HG03108 (cell line): ENCODE measurements around the gene MED1.
"Not testable (repeated sequence)": the region's sequence is repeated elsewhere in the genome, so short reads cannot be mapped to it uniquely, and the experiment has no call there.

Source experiments
- ATAC-seq: cut with Tn5 transposase; IDR thresholded peaks from one replicate; pipeline ENCODE4 v1.9.1; 2021; ENCODE audit warnings: moderate library complexity; ENCODE audit not compliant: unreplicated experiment

Gene MED1

DNA sequence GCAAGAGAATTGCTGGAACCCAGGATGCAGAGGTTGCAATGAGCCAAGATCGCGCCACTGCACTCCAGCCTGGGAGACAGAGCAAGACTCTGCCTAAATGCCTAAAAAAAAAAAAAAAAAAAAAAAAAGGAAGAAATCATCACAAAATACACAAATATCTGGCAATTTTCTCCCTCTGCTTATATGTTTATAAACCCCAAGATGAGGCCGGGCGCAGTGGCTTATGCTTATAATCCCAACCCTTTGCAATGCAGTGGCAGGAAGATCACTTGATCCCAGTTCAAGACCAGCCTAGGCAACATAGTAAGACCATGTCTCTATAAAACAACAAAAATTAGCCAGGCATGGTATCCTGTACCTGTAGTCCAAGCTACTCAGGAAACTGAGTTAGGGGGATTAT is 21.5 kb downstream of the MED1 start:
- ATAC-seq = no peak

DNA sequence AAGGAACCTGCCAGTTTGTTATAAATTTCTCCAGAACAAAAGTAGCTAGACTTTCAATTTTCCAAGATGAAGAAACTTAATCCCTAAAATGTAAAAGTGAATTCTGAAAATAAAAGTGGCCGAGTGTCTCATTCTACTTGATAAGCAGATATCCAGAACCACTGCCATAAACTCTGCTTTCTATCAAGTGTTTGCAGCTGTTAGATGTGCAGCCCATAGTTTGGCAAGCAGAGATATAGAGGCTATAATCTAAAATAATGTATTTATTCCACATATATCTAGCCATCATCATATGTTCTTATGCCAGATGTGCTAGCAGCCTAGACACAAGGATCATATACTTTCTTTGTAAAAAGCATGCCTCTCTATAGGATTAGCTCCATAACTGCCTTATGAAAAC is 34.9 kb downstream of the MED1 start:
- ATAC-seq = no peak

DNA sequence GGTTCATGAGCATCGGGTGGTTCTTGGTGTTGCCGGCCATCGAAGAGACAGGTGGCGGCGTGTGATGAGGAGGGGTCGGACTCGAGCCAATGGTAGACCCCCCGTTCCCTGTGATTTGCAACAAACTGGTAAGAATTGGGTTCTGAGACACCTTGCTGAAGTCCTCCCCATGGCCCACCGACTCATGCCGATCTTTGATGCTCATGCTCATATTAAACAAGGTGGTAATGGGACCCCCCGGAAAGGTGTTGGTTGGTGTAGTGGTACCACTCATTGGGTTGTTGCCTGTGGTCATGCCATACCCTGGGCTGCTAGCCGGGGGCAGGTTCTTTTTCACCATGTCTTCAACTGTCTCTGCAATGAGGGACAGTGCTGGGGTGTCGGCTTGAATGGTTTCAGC is 40.8 kb downstream of the MED1 start:
- no peak for ATAC-seq

DNA sequence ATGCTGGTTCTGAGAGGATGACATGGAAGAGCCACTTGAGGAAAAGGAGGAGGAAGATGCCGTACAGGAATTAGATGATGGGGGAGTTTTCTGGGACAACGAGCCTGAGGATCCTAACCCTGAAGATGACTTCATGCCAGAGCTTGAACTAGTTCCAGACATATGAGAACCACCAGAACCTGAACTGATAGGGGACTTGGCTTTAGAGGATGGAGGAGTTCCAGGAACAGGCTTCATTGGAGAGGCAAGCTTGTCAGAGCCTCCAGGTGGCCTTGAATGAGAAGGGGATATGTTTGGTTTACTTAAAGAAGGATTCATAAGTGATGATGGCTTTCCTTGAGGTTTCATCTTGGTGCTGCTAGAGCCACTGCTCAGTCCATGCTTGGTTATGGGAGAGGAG is 42.7 kb downstream of the MED1 start:
- no peak for ATAC-seq

DNA sequence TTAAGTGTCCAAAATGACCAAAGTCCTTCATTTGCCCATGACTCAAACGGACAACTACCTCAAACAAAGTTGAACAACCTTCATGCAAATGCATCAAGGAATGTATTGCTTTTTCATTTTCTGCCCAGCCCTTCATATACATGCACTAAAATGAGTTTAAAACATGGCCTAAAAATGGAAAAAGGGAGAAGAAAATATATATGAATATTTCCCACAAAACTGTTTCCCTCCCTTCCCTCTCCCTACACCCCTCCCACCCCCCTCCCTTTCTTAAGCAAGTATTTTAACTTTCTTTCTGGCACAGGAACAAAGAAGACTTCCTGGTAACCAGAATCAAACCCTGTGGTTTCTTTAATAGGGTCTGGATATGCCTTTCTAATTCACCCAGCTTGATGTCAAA is 44.1 kb downstream of the MED1 start:
- no peak for ATAC-seq

DNA sequence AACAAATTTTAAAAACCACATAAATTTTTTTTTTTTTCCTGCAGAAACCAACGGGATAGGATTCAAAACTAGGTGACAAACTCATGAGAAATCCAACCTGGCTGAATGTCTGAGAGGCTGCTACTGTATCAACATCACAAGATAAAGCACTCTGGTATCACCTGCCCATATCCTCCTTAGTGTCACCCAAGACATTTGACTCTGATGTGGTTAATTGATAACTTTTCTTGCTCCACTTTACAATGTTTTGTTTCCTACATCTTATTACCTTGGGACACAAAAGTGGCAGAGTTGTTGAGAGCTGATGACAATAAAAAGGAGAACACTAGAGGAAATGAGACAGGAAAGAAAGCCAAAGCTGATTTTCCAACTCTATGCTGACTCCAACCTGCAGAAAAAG is 45.6 kb downstream of the MED1 start:
- no peak for ATAC-seq

DNA sequence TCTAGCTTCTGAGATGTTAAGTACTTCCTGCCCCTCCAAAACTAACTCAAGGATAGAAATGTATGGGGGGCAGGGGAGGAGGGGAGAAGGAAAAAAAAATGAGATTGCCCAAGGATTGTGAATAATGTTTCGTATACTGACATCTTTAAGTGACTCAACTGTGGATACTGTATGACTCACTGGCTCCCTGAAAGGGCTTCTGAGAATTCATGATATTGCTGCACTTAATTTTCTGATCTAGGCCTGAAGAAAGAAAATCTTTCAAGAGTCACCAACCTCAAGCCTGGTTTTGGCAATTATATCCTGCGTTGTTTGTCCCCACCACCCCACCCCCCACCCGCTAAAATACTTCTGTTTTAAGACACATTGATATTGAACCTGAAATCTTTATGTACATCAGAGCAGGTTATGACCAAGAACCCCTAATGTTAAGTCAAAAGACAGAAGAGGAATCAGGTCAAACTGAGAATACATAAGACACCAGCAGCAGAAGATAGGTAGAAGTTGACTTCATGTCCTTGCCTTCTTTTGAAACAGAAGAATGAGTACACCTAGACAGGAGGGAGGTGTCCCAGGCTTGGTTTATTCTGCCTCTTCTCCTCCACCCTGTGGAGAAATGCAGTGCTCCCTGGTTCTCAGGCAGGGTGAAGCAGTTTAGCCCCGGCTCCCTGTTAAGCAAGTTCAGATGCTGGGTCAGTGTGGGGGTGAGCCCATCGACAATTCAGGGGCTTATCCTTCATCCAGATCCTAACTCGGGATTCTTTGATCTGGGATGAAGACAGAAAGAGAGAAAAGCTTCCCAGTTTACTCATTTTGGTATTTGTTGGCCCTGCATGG is 46.3 kb downstream of the MED1 start:
- no peak for ATAC-seq

DNA sequence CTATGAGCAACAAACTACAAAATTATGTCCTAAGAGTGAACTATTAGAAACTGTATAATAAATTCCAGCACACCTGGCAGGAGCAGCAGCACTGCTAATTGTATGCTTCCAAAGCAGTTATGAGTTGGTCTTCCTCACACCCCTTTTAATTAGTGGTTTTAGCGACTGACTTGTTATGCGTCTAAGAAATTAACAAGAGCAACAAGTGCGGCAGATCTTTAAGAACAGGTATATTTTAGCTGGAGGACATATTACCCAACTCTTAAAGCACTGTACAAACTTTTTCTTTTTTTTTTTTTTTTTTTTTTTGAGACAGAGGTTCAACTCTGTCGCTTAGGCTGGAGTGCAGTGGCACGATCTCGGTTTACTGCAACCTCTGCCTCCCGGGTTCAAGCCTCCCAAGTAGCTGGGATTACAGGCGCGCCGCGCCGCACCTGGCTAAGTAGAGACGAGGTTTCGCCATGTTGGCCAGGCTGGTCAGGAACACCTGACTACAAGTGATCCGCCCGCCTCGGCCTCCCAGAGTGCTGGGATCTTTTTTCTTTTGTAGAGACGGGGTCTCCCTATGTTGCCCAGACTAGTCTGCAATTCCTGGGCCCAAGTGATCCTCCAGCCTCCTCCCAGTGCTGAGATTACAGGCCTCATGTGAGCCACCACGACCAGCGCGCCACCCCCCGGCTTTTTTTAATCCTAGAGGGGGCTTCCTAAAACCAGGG is 48.0 kb downstream of the MED1 start:
- ATAC-seq = no peak

DNA sequence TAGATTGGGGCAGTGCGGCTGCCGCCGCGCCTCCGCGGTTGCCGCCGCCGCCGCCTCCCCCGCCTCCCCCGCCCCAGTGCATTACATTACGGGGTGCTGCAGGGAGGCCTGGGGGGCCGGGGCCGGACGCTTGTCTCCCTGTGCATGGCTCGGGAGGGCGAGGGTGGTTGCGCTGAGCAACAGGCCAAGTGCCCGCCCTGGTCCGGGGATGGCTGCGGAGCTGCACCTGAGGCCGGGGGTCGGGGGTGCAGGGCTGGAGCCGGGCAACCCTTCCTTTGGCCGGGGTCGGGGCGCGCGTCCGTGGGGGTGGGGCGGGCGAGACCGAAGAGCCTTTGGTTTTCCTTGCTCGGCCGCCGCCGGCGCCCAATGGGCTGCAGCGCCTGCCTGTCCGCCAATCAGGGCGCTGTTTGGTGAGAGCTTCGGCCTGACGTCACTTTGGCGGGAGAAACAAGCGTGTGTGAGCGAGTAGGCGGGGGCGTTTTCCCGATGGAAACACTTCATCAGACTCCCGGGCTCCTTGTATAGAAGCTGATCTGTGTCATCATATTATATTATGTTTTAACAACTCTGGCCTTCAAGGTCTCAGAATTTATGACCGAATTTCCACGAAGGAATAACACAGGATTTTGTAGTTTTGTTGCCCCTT is 48.7 kb downstream of the MED1 start:
- peak; percentile 57 for ATAC-seq

DNA sequence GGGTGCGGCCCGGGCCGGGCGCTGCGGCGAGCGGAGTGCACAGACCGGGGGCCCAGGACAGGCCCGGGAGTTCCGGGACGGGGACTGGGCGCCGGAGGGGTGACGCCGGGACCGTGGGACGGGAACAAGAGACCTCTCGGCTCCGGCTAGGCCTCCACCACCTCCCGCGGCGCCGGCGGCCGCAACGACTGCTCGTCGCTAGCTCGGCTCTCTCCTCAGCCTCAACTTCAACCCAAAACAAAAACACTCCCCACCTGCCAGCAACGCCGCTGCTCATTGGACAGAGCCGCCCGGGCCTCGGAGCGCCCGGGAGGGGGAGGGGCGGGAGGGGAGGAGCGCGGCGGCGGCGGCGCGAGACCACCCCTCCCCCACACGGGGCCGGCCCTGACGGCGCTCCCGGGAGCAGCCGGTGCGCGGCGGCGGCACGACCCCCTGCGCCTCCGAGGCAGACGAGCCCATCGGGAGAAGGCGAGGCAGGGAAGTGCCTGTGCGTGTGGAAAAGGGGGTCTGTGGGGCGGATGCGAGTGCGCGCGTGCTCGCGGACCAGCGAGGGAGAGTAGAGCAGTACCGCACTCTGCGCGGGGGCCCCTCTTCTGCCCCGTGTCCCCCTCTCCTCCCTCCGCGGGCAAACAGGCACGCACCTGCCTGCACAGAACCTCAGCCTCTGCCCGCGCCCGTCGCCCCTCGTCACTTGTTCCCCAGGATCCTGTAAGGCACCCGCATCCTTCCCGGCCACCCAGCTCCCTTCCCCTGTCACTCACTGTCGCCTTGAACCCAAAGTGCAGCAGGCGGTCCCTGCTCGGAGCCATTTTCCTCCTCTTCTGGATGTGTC is 49.4 kb downstream of the MED1 start, which contains the start of gene FBXL20:
Gene FBXL20, minus strand, starts transcription at position 215 of the 832 bp plus-strand sequence. CDS start 224 bp downstream, outside the sequence.
- ATAC-seq = peak; percentile 68

DNA sequence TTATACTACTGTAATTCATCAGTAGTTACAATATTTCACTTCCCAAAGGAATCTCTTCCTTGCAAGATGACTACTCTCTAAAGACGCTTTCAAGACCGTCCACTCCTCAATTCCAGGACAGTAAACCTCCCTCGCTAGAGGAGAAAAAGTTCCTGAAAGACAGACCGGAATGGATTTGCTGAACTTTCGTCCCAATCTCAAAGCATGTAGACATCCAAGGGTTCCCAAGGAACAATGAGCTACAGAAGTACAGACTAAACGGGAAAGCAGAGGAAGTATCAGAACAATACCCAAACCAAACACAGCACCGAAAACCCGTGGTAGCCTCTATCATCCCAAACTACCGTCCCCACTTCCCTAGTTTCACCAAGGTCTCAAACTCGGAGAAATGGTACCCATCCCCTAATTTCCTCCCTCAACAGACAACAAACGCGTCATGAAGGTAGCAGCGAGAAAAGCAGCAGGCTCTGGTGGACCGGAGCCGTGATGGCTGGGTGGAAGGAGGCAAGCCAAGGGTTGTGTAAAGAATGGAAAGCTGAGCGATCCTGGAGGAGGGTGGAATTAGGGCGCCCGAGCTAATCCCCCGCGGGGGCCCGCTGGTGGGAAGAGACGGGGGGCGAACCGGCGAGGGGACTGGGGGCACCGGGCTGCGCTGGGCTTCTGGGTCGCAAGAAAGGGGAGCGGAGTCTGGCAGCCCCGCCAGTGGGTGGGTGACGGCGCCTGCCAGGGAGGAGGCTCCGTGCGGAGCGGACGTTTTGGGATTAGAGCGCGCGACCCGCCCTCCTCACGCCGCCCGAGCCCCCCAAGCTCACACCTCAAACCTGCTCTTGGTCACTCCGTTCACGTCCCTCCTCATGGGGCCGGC is 50.3 kb downstream of the MED1 start:
- peak; percentile 5 for ATAC-seq

DNA sequence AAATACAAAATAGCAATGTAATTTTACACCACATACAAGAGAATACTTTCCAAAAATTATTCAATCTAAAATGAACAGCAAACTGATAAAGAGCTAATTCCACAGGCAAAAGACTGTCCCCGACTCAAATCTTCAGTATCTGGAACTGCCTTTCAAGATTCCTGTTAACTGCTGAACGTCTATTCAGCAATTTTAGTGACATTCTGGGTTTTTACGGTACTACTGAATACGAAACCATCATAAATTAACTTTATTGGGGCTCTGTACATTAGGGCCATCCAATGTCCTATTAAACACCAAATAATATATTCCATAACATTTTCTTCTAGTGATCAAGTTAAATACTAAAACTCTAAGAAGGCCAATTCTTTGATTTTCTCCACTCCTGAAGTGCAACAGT is 51.3 kb downstream of the MED1 start:
- ATAC-seq = no peak

DNA sequence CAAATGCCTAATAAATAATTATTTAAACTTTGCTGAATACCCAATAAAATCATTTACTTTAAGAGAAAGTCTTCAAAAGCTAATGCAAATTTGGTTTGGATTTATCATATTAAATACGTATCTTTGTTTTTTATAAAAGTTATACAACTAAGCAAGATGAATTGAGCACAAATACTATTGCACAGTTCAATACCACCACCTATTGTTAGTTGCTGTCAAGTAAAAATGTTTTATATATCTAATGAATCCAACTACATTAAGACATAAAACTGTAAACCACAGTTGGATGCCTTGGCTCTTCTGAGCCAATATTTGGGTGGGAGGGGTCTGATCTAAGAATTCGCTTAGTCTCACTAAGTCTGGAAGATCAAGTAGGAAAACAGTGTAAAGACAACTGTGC is 57.3 kb downstream of the MED1 start:
- no peak for ATAC-seq

DNA sequence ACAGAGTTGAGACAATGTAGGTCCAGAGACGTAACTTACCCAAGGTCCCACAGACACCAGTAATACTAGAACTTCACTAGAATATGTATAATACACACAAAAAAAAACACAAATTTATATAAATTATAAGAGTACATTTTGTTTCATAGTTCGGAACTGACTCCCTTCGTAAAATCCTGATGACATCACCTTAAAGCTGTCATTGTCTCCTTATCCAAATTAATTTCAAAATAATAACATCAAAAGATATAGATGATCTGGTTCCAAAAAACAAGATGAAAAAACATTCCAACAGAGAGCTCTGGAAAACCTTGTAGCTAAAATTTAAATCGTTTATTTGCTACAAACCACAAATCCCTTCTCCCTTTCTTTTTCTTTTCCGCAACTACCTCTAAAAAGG is 59.6 kb downstream of the MED1 start:
- no peak for ATAC-seq

DNA sequence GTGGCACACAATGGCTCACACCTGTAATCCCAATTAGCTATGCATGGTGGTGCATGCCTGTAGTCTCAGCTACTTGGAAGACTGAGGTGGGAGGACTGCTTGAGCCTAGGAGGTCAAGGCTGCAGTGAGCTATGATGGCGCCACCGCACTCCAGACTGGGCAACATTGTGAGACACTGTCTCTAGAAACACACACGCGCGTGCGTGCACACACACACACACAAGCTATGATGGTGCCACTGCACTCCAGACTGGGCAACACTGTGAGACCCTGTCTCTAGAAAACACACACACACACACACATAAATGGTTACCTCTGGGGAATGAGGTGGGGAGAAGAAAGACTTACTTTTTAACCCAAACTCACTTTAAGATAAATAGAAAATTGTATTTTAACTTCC is 66.0 kb downstream of the MED1 start:
- no peak for ATAC-seq

DNA sequence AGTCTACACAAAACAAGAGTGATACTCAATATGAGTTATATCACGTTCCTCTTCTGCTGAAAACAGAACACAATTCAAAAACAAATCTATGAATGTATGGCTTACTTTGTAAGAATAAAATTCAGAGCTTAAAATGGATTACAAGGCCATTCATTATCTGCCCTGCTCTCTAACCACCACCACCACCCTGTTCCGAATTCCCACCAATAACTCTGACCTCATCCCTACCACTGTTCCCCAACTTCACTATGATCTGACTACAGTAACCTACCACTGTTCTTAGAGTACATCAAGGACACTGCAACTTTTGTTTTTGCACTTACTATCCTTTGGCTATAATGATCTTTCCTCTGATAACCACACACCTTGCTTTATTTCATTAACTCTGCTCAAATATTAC is 70.9 kb downstream of the MED1 start:
- no peak for ATAC-seq

DNA sequence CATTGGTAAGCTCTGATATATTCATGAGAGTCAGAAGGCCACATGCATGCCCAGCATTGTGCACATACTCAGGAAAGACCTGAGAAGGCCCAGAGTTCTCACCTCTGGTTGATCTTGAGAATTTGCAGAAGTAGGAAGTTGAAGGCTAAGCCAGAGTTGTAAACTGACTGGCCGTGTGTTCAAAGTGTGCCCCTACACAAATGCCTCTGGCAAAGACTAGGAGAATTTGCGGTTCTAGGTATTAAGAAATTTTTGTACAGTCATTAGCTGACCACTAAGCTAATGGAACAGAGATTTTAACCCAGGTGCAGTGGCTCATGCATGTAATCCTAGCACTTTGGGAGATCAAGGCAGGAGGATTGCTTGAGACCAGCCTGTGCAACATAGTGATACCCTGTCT is 74.6 kb downstream of the MED1 start:
- no peak for ATAC-seq

DNA sequence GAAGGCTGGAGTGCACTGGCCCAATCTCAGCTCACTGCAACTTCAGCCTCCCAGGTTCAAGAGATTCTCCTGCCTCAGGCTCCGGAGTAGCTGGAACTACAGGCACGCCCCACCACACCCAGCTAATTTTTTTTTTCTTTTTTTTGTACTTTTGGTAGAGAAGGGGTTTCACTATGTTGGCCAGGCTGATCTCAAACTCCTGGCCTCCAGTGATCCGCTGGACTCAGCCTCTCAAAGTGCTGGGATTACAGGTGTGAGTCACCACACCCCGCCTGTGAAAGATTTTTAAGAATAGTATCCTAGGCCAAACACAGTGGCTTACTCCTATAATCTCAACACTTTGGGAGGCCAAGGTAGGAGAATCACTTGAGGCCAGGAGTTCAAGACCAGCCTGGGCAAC is 83.3 kb downstream of the MED1 start:
- ATAC-seq = not testable (repeated sequence)

DNA sequence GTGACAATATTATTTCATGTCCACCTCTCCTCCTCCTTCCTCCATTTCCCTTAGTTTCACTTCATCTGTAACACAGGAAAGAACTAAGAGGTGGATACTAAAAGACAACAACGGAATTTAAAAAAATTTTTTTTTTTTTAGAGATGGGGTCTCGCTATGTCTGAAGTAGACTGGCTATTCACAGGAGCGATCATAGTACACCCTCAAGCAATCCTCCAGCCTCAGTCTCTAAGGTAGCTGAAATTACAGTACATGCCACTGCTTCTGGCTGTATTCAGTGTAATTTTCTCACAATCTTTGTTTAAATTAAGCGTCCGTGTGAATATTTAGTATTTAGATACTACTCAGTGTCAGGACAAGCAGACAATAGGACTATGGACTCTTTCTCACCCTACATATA is 85.2 kb downstream of the MED1 start:
- no peak for ATAC-seq

DNA sequence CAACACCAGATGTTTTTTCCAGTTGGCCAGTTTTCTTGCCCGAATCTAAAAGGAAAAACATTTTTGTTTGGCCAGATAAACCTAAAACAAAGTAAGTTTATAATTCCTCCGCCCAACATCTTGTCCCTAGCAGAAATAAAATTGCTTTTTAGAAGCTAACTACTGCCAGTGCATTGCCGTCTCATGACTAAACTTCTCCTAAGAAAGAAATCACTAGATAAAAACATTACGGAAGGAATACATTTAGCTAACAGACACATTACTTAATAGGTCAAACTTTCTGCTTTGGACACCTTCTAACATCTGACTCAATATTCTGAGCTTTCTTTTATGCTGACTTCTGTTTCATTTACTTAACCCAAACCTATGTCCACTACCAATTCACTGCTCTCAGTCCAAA is 85.8 kb downstream of the MED1 start:
- no peak for ATAC-seq
